Mesothelial cell of epicardium (in vitro differentiated cells): ENCODE data around the gene ITGB7. TPM values are rescaled to one million over a fixed set of nuclear protein-coding genes. Genes with fewer than 3 reads are reported as not detected.

Source experiments
- DNase-seq, 2 experiments: peaks; one replicate each; pipeline ENCODE4 v3.0.0; 2021; ENCODE audit warnings: low spot score in 2 of 2; ENCODE audit not compliant: unreplicated experiment in 2 of 2
- H3K27ac Mint-ChIP-seq: 2 replicates; pipeline ENCODE4 v1.8.0; 2021; ENCODE audit warnings: mixed read lengths
- H3K27me3 Mint-ChIP-seq: 2 replicates; pipeline ENCODE4 v1.8.0; 2021; ENCODE audit warnings: low read depth, mixed read lengths
- H3K36me3 Mint-ChIP-seq: 2 replicates; pipeline ENCODE4 v1.8.0; 2021; ENCODE audit warnings: mixed read lengths
- H3K4me1 Mint-ChIP-seq: 2 replicates; pipeline ENCODE4 v1.8.0; 2021; ENCODE audit warnings: mixed read lengths
- H3K4me3 Mint-ChIP-seq: 2 replicates; pipeline ENCODE4 v1.8.0; 2021; ENCODE audit warnings: mild to moderate bottlenecking, moderate library complexity, mixed read lengths
- H3K9me3 Mint-ChIP-seq: 2 replicates; pipeline ENCODE4 v1.8.0; 2021; ENCODE audit warnings: mixed read lengths
- CTCF ChIP-seq: fragments of 200-600 bp; sonication (generic); IDR thresholded peaks from one replicate; pipeline ENCODE4 v1.5.0; 2021; ENCODE audit warnings: antibody characterized with exemption; ENCODE audit not compliant: unreplicated experiment
- total RNA-seq: library from RNA; stranded (reverse); gene quantifications from 3 replicates; pipeline ENCODE4 v1.2.1, GENCODE V29; 2021

ITGB7 gene
- total RNA-seq, 1 donor from 2014 or later: 4.9 TPM

- no peak overlapping the region for H3K27ac Mint-ChIP-seq
- H3K9me3 Mint-ChIP-seq: no peaks in the 10 kb centered on the region
- H3K27me3 Mint-ChIP-seq: no peaks in the 10 kb centered on the region
- TF ChIP-seq CTCF: no peak
- peaks cover 18% of the 10 kb centered on the region for H3K36me3 Mint-ChIP-seq
- no peak for DNase-seq
- H3K4me3 Mint-ChIP-seq: no peak overlapping the region
- H3K4me1 Mint-ChIP-seq: peaks cover 26% of the 10 kb centered on the region
Observed at GRCh38 chr12:53212931-53213330, 5.9 kb upstream of the ITGB7 start.

GRCh38 chr12:53211476-53212381, 4.7 kb upstream of the ITGB7 start:
- DNase-seq: no peak
- Mint-ChIP-seq H3K27me3 (no peaks in the 10 kb centered on the region), H3K27ac (no peak overlapping the region), H3K9me3 (no peaks in the 10 kb centered on the region), H3K4me3 (no peak overlapping the region), H3K36me3 (peaks cover 18% of the 10 kb centered on the region), H3K4me1 (peaks cover 14% of the 10 kb centered on the region)
- TF ChIP-seq CTCF: no peak

- Mint-ChIP-seq H3K27me3 (no peaks in the 10 kb centered on the region), H3K27ac (no peak overlapping the region), H3K4me3 (no peak overlapping the region), H3K4me1 (peaks cover 6% of the 10 kb centered on the region), H3K9me3 (no peaks in the 10 kb centered on the region), H3K36me3 (peaks cover 18% of the 10 kb centered on the region)
- DNase-seq: no peak
- TF ChIP-seq CTCF: no peak
Observed at GRCh38 chr12:53210843-53211242, 3.8 kb upstream of the ITGB7 start.

- Mint-ChIP-seq H3K4me3 (no peak overlapping the region), H3K27ac (no peak overlapping the region), H3K27me3 (no peaks in the 10 kb centered on the region), H3K36me3 (peaks cover 18% of the 10 kb centered on the region), H3K4me1 (peaks cover 5% of the 10 kb centered on the region), H3K9me3 (no peaks in the 10 kb centered on the region)
- DNase-seq: no peak
- TF ChIP-seq CTCF: no peak
Observed at GRCh38 chr12:53208877-53209463, 1.9 kb upstream of the ITGB7 start.

- H3K4me3 Mint-ChIP-seq: no peak overlapping the region
- no peaks in the 10 kb centered on the region for H3K27me3 Mint-ChIP-seq
- peaks cover 2% of the 10 kb centered on the region for H3K4me1 Mint-ChIP-seq
- no peak for TF ChIP-seq CTCF
- no peaks in the 10 kb centered on the region for H3K9me3 Mint-ChIP-seq
- no peak overlapping the region for H3K27ac Mint-ChIP-seq
- H3K36me3 Mint-ChIP-seq: peaks cover 14% of the 10 kb centered on the region
- DNase-seq: no peak
Observed at GRCh38 chr12:53208435-53208834, 1.4 kb upstream of the ITGB7 start.
